ENCODE measurements around the gene TMPRSS7. TPM values are rescaled to one million over a fixed set of nuclear protein-coding genes. Genes with fewer than 3 reads are reported as not detected.

Gene TMPRSS7
- total and polyA plus RNA-seq, 2 experiments from 2014 or later: not detected

- Histone ChIP-seq H3K27me3 (ENCODE audit: insufficient read depth) (no peaks in the 10 kb centered on the region), H2AFZ (peak overlapping the region; percentile 47; the same call in 1 of the 2 replicates), H3K36me3 (ENCODE audit: insufficient read depth) (no peaks in the 10 kb centered on the region), H3F3A (replicated peaks; ENCODE audit: low read depth) (no peaks in the 10 kb centered on the region), H3K27ac (ENCODE audit: low read depth) (no peak overlapping the region), H3K4me2 (no peak overlapping the region), H3K9me2 (ENCODE audit: insufficient read depth) (no peaks in the 10 kb centered on the region), H4K20me1 (replicated peaks; ENCODE audit: insufficient read depth) (no peaks in the 10 kb centered on the region), H3K4me3 (no peak overlapping the region), H3K79me2 (replicated peaks; ENCODE audit: insufficient read depth) (no peaks in the 10 kb centered on the region), H3K4me1 (ENCODE audit: insufficient read depth) (no peaks in the 10 kb centered on the region)
- ATAC-seq (no peak), DNase-seq (ENCODE audit: low spot score) (no peak)
- Mint-ChIP-seq H3K9me3 (peaks cover 7% of the 10 kb centered on the region; the same call in 2 of the 3 replicates), H3K36me3 (ENCODE audit: low read depth) (peaks cover 4% of the 10 kb centered on the region), H3K4me3 (no peak overlapping the region), H3K4me1 (no peaks in the 10 kb centered on the region; the same call in 2 of the 3 replicates), H3K27ac (no peak overlapping the region), H3K27me3 (ENCODE audit: insufficient read depth, low read depth, poor library complexity) (no peaks in the 10 kb centered on the region)
- TF ChIP-seq CTCF (conservative IDR thresholded peaks at IDR 0.05; ENCODE audit: low read depth in 2 of 2) (no peak), CREB1 (CRISPR knock-in tag; IDR thresholded peaks at IDR 0.05; ENCODE audit: low read depth) (no peak), JUNB (IDR thresholded peaks at IDR 0.05; ENCODE audit: unreplicated experiment) (no peak), EZH2 (IDR thresholded peaks at IDR 0.05; ENCODE audit: low read depth, unreplicated experiment) (no peak), ZNF114 (CRISPR knock-in tag; IDR thresholded peaks at IDR 0.05) (no peak), NANOG (IDR thresholded peaks at IDR 0.05; ENCODE audit: borderline replicate concordance) (no peak), STAT1 (IDR thresholded peaks at IDR 0.05; ENCODE audit: unreplicated experiment) (no peak), ZNF462 (CRISPR knock-in tag; IDR thresholded peaks at IDR 0.05) (no peak), POLR2AphosphoS5 (IDR thresholded peaks at IDR 0.05; ENCODE audit: low read depth) (no peak), REST (IDR thresholded peaks at IDR 0.05; ENCODE audit: unreplicated experiment) (no peak), ETS1 (IDR thresholded peaks at IDR 0.05) (no peak), ZNF331 (CRISPR knock-in tag; IDR thresholded peaks at IDR 0.05; ENCODE audit: low read depth) (no peak), EZH2phosphoT487 (IDR thresholded peaks at IDR 0.05; ENCODE audit: unreplicated experiment) (no peak)
These were observed 6.7 kb upstream of the TMPRSS7 start for GRCh38 chr3:112027826-112028225.

Measured in GM23338 (cell line).